GM13976 (cell line): ENCODE data around the gene HOXC9.

Source experiments
- DNase-seq: peaks from one replicate; pipeline ENCODE4 v3.0.0; 2012; ENCODE audit warnings: low spot score
- in situ Hi-C: fragments of 300-500 bp; cut with MboI; formaldehyde crosslinking; loops from one replicate; pipeline ENCODE4 v1.12.0; 2022; ENCODE audit warnings: low sequenced_read_pairs, mixed read lengths, inconsistent platforms; ENCODE audit not compliant: unreplicated experiment
- TF ChIP-seq, protein P1 (sequence below): IDR thresholded peaks from 2 replicates; pipeline ENCODE4 v1.5.1; 2012; ENCODE audit warnings: borderline replicate concordance, mild to moderate bottlenecking; ENCODE audit not compliant: insufficient read depth; ENCODE audit errors: extremely low read depth, missing control alignments, control extremely low read depth

HOXC9 gene

GRCh38 chr12:53964315-53964713 is 35.6 kb upstream of the HOXC9 start:
- in situ Hi-C loops, result no loop called here
- TF ChIP-seq, protein P1, sequence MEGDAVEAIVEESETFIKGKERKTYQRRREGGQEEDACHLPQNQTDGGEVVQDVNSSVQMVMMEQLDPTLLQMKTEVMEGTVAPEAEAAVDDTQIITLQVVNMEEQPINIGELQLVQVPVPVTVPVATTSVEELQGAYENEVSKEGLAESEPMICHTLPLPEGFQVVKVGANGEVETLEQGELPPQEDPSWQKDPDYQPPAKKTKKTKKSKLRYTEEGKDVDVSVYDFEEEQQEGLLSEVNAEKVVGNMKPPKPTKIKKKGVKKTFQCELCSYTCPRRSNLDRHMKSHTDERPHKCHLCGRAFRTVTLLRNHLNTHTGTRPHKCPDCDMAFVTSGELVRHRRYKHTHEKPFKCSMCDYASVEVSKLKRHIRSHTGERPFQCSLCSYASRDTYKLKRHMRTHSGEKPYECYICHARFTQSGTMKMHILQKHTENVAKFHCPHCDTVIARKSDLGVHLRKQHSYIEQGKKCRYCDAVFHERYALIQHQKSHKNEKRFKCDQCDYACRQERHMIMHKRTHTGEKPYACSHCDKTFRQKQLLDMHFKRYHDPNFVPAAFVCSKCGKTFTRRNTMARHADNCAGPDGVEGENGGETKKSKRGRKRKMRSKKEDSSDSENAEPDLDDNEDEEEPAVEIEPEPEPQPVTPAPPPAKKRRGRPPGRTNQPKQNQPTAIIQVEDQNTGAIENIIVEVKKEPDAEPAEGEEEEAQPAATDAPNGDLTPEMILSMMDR, result no peak
- no peak for DNase-seq

- DNase-seq, result no peak
- in situ Hi-C loops, result no loop called here
- TF ChIP-seq, protein P1, result no peak
Measured at GRCh38 chr12:53965281-53966084, 34.5 kb upstream of the HOXC9 start.

GRCh38 chr12:53966085-53966384 is 33.9 kb upstream of the HOXC9 start:
- in situ Hi-C loops, result no loop called here
- DNase-seq, result no peak
- TF ChIP-seq, protein P1, result no peak

DNA sequence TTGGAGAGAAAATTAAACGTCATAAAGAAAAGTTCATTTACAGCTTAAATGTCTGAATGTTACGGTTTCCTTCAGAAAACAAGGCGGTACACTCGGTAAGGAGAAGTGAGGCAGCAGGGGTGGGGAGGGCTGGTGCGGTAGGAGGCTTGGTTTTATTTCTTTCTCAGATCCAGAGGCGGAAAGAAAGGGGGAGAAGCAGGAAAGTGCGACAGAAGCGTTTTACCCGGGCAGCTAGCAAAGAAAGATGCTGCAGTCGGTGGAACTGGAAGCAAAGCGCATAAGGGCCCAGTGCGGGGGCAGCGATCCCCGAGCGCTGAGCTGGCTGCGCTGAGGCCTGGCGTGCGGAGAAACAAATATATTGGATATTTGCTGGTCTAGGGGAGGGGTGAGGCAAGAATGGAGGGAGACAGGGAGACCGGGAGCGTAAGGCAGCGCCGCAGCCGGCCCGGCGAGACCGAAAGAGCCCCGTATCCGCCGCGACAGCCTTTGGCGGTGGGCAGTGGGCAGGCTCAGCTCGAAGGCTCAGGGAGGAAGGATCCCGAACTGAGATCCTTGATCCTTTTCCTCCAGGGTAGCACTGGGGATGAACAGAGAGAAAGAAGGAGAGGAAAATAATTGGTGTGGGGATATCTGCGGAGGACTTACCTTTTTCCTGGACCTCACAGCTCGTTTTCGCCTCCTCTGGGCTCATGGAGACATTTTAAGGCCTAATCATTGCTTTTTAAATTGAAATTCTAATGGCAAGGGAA is 33.4 kb upstream of the HOXC9 start:
- TF ChIP-seq, protein P1, result no peak
- no peak for DNase-seq
- in situ Hi-C loops, result no loop called here

DNA sequence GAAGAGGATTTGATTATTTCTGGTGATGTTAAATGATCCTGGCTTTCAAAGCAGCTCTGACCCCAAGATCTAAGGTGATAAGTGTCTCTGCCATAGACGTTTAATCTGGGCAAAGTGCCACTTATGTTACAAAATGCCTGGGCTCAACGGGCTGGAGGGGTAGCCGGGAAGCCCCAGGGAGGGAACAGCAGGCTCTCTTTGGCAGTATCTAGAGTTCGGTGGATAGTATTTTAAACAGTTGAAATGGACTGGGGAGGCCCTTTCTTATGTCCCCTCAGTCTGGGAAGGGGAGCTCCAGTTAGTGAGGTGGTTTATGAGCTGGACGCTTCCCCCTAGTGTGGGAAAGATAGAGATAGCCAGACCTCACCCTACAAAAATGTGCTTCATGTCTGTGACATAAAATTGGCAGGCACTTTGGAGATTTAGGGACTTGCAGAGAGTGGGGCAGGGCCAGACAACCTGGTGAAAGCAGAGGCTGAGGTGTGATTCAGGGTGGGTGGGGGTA is 32.5 kb upstream of the HOXC9 start:
- TF ChIP-seq, protein P1, result no peak
- in situ Hi-C loops, result no loop called here
- no peak for DNase-seq

DNA sequence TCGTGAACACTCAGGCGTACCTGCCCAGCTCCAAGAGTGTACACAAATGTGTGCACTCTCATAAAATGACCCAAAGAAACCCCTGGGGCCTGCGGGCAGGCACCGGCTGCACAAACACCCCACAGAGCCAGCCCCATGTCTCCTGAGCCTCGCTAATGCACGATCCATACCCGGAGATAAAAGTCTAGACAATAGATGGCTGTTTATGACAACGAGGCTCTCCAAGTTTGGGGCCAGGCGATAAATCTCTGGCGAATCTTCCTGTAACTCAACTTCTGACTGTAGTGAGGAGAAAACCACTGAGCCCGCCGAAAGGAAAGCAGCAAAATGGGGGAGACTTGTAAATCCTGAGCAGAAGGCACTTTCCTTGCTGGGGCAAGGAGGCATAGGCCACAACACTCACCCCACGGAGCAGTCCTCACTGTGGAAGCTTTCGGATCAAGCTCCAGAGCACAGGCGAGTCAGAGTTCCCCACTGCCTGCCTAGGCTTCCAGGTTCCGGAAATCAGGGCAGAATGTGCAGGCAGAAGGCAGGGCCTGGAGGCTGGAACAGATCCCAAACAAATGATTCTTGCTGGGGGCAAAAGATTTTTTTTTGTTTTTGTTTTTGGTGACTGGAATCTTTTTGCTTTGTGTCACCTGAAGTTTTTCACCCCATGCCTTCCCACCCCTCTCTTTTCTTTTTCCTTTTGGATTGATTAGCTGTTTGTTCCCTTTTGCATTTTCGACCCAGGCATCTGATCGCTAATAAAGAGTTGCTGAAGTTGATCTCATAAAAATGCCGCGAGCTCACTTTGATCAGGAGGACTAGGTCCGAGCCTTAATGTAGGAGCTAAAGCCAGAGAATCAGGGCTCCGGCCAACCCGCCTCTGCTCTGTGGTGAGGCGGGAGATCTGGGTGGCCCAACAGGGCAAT is 31.5 kb upstream of the HOXC9 start:
- TF ChIP-seq, protein P1, result no peak
- in situ Hi-C loops, result no loop called here
- no peak for DNase-seq
